WTC11 (cell line): ENCODE data around the gene RETREG1. TPM values are rescaled to one million over a fixed set of nuclear protein-coding genes. Genes with fewer than 3 reads are reported as not detected.

Experiments used
- ATAC-seq: fragments of 200-7000 bp; cut with Tn5 transposase; 2 replicates; pipeline ENCODE4 v1.10.0; 2021; ENCODE audit warnings: mild to moderate bottlenecking, moderate library complexity
- CTCF ChIA-PET: fragments of 300-600 bp; sonication (Branson Sonifier 250); formaldehyde crosslinking; loops from one replicate; lab custom pipeline; 2021; ENCODE audit warnings: antibody characterized with exemption; lab: Charles Lee
- POLR2A ChIA-PET: fragments of 350-600 bp; sonication (Branson Sonifier 250); formaldehyde crosslinking; loops from one replicate; lab custom pipeline; 2021; ENCODE audit warnings: antibody characterized with exemption; lab: Charles Lee
- DNase-seq: peaks from one replicate; pipeline ENCODE4 v3.0.0; 2021; ENCODE audit warnings: low spot score
- H3K27ac Mint-ChIP-seq: 2 replicates; pipeline ENCODE4 v1.8.0; 2021; ENCODE audit warnings: mixed read lengths
- H3K27me3 Mint-ChIP-seq: 2 replicates; pipeline ENCODE4 v1.8.0; 2021; ENCODE audit warnings: low read depth, mild to moderate bottlenecking, moderate library complexity, mixed read lengths
- H3K36me3 Mint-ChIP-seq: 2 replicates; pipeline ENCODE4 v1.8.0; 2021; ENCODE audit warnings: mixed read lengths
- H3K4me1 Mint-ChIP-seq: 2 replicates; pipeline ENCODE4 v1.8.0; 2022; ENCODE audit warnings: mixed read lengths
- H3K4me3 Mint-ChIP-seq: 2 replicates; pipeline ENCODE4 v1.8.0; 2021; ENCODE audit warnings: mild to moderate bottlenecking, moderate library complexity, mixed read lengths
- H3K9me3 Mint-ChIP-seq: 2 replicates; pipeline ENCODE4 v1.8.0; 2021; ENCODE audit warnings: mixed read lengths
- AR ChIP-seq: fragments of 250-450 bp; sonication (Bioruptor Pico); IDR thresholded peaks from 2 replicates; pipeline ENCODE4 v1.9.0; 2021; ENCODE audit warnings: mild to moderate bottlenecking
- ARID4B ChIP-seq: sonication (generic); formaldehyde crosslinking; IDR thresholded peaks from 2 replicates; pipeline ENCODE4 v1.8.0; 2023; ENCODE audit warnings: missing genetic modification reagents, mild to moderate bottlenecking, borderline replicate concordance
- ATF6 ChIP-seq: sonication (generic); formaldehyde crosslinking; IDR thresholded peaks from 2 replicates; pipeline ENCODE4 v1.8.1; 2023; ENCODE audit warnings: mild to moderate bottlenecking, missing genetic modification reagents
- EMX1 ChIP-seq: fragments of 250-450 bp; sonication (Bioruptor Pico); IDR thresholded peaks from 2 replicates; pipeline ENCODE4 v1.8.0; 2021; ENCODE audit warnings: mild to moderate bottlenecking
- ETV6 ChIP-seq: sonication (generic); formaldehyde crosslinking; IDR thresholded peaks from 2 replicates; pipeline ENCODE4 v1.8.1; 2022; ENCODE audit warnings: mild to moderate bottlenecking, missing genetic modification reagents
- FOXP4 ChIP-seq: sonication (generic); formaldehyde crosslinking; IDR thresholded peaks from 2 replicates; pipeline ENCODE4 v1.8.0; 2022; ENCODE audit warnings: mild to moderate bottlenecking, missing genetic modification reagents
- GABPB1 ChIP-seq: sonication (generic); formaldehyde crosslinking; IDR thresholded peaks from 2 replicates; pipeline ENCODE4 v1.8.1; 2023; ENCODE audit warnings: mild to moderate bottlenecking, missing genetic modification reagents
- KAT7 ChIP-seq: sonication (generic); formaldehyde crosslinking; IDR thresholded peaks from 2 replicates; pipeline ENCODE4 v1.8.1; 2023; ENCODE audit warnings: missing genetic modification reagents, mild to moderate bottlenecking, borderline replicate concordance
- PRRX2 ChIP-seq: fragments of 250-450 bp; sonication (Bioruptor Pico); IDR thresholded peaks from 2 replicates; pipeline ENCODE4 v1.8.0; 2021; ENCODE audit warnings: mild to moderate bottlenecking
- ZNF219 ChIP-seq: sonication (generic); formaldehyde crosslinking; IDR thresholded peaks from 2 replicates; pipeline ENCODE4 v1.8.0; 2023; ENCODE audit warnings: missing genetic modification reagents, mild to moderate bottlenecking, borderline replicate concordance
- ZNF396 ChIP-seq: fragments of 250-450 bp; sonication (Bioruptor Pico); IDR thresholded peaks from 2 replicates; pipeline ENCODE4 v1.8.0; 2021; ENCODE audit warnings: mild to moderate bottlenecking, moderate library complexity, borderline replicate concordance
- ZNF423 ChIP-seq: fragments of 250-450 bp; sonication (Bioruptor Pico); IDR thresholded peaks from 2 replicates; pipeline ENCODE4 v2.1.2; 2022; ENCODE audit warnings: mild to moderate bottlenecking, moderate library complexity
- total RNA-seq: library from RNA; stranded (reverse); gene quantifications from 3 replicates; pipeline ENCODE4 v1.2.3, GENCODE V29; 2021
- TF ChIP-seq, protein P1 (sequence below): fragments of 250-450 bp; sonication (Bioruptor Pico); conservative IDR thresholded peaks from 2 replicates; pipeline ENCODE4 v1.9.0; 2021; ENCODE audit warnings: mild to moderate bottlenecking

The RETREG1 gene
- total RNA-seq, 1 experiment from 2014 or later = 2.2 TPM

DNA sequence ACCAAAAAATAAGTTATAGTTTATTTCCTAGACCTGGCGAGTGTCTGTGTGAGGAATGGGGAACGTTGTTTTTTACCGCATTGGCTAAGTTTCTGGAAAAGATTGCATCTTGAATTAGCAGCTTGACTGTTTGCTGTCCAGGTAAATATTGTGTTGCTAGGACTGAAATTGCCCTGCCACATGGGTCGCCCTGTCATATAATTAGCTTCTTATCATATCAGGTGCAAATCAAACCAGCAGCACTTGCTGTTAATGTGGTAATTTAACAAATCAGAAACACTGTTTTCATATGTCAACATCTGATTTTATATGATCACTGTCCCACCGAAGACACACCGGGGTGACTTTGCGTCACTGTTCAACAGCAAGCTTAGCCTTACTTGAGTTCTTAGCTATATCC, 87.5 kb downstream of the RETREG1 start:
- H3K4me3 Mint-ChIP-seq = no peak overlapping the region
- POLR2A ChIA-PET = no interaction called here
- TF ChIP-seq PRRX2 = no peak
- TF ChIP-seq ZNF423 (CRISPR knock-in tag) = no peak
- no peak for TF ChIP-seq ZNF396 (CRISPR knock-in tag)
- TF ChIP-seq ARID4B (CRISPR knock-in tag) = no peak
- TF ChIP-seq, protein P1, sequence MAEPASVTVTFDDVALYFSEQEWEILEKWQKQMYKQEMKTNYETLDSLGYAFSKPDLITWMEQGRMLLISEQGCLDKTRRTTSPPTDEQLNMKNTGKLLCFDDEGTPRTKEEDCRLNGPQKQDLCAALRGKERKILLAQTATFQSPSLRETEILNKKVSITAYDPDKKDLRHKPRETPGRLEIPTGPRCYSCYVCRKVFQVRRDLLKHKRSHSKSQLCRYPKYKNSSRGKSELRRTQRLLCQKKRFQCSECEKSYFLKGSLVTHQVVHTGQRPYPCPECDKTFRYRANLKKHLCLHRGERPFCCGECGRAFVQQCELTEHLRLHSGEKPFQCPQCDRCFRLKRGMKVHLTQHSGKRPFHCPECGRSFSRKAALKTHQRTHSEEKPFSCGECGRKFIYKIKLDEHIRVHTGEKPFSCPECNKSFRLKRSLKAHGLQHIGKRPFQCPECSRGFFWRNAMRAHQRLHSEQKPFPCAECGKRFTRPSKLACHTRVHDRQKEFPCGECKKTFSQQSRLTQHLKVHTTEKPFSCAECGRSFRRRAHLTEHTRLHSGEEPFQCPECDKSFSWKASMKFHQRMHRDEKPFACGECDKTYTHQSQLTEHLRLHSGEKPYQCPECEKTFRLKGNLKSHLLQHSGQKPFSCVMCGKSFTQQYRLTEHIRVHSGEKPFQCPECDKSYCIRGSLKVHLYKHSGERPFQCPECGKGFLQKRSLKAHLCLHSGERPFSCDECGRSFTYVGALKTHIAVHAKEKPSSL (CRISPR knock-in tag) = no peak
- no peak for TF ChIP-seq KAT7 (CRISPR knock-in tag)
- no peak for TF ChIP-seq GABPB1 (CRISPR knock-in tag)
- no peak for TF ChIP-seq EMX1
- TF ChIP-seq ATF6 (CRISPR knock-in tag) = no peak
- no peak for TF ChIP-seq FOXP4 (CRISPR knock-in tag)
- no peak for TF ChIP-seq AR (CRISPR knock-in tag)
- no peak for TF ChIP-seq ETV6 (CRISPR knock-in tag)
- TF ChIP-seq ZNF219 (CRISPR knock-in tag) = no peak
- CTCF ChIA-PET = no interaction called here
- DNase-seq (no peak), ATAC-seq (no peak)
- H3K27ac Mint-ChIP-seq = no peak overlapping the region
- H3K27me3 Mint-ChIP-seq = peaks cover 4% of the 10 kb centered on the region; the same call in 1 of the 2 replicates
- H3K36me3 Mint-ChIP-seq = no peaks in the 10 kb centered on the region
- no peaks in the 10 kb centered on the region for H3K9me3 Mint-ChIP-seq
- no peaks in the 10 kb centered on the region for H3K4me1 Mint-ChIP-seq
